GM19238 (cell line): ENCODE data around the gene MRPL38.
"Not testable (repeated sequence)": the region's sequence is repeated elsewhere in the genome, so short reads cannot be mapped to it uniquely, and the experiment has no call there.

ENCODE experiments used
- DNase-seq: peaks from one replicate; pipeline ENCODE4 v3.0.0; 2011; ENCODE audit warnings: low spot score; ENCODE audit not compliant: insufficient read length

MRPL38 gene

GRCh38 chr17:75876938-75877751 is 27.5 kb downstream of the MRPL38 start:
- no peak for DNase-seq

DNA sequence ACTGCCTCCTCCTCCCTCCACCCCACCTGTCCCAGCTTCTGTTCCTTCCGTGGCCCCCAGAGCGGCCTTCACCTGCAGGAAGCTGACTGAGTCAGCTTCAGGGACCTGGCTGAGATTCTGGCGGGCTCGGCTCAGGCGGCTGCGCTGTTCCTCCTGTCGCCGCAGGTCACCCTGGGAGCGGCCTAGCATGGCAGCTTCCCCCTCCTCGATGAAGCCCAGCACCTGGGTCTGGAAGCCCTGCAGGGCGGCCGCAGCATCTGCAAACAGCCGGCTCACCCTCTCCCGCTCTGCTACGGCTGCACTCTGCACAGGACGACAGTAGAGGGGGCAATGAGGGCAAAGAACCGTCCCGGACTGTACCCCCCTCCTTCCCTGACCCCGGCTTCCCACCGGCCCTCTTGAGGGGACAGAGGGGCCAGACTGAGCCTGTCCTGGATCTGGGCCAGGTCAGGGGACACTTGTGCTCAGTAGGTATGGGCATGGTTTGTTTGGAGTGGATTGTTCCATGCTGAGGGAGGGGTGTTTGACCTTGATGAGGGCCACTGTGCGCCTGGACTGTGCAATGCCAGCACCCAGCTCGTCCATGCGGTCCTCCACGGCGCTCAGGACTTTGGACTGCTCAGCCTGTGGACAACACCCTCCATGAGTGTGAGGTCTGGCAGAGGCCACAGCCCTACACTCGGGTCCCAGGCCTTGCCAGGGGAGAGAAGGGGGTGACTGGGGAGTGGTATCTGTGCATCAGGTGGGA is 28.3 kb downstream of the MRPL38 start:
- peak; percentile 71 for DNase-seq

DNA sequence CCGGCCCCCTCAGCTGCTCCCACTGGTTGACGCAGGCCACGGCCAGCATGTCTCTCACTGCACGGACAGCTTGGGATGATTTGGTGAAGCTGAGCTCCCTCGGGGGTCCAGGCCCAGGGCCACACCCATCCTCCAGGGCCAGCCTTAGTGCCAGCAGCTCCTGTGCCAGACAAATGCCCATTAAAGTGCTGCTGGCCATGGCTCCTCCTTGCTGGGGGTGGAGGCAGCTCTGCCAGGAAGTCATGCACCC is 28.8 kb downstream of the MRPL38 start:
- no peak for DNase-seq

GRCh38 chr17:75875182-75875939 is 29.3 kb downstream of the MRPL38 start:
- no peak for DNase-seq

GRCh38 chr17:75874323-75875181 is 30.1 kb downstream of the MRPL38 start:
- DNase-seq, result no peak

GRCh38 chr17:75873587-75874322 is 30.9 kb downstream of the MRPL38 start:
- no peak for DNase-seq

DNA sequence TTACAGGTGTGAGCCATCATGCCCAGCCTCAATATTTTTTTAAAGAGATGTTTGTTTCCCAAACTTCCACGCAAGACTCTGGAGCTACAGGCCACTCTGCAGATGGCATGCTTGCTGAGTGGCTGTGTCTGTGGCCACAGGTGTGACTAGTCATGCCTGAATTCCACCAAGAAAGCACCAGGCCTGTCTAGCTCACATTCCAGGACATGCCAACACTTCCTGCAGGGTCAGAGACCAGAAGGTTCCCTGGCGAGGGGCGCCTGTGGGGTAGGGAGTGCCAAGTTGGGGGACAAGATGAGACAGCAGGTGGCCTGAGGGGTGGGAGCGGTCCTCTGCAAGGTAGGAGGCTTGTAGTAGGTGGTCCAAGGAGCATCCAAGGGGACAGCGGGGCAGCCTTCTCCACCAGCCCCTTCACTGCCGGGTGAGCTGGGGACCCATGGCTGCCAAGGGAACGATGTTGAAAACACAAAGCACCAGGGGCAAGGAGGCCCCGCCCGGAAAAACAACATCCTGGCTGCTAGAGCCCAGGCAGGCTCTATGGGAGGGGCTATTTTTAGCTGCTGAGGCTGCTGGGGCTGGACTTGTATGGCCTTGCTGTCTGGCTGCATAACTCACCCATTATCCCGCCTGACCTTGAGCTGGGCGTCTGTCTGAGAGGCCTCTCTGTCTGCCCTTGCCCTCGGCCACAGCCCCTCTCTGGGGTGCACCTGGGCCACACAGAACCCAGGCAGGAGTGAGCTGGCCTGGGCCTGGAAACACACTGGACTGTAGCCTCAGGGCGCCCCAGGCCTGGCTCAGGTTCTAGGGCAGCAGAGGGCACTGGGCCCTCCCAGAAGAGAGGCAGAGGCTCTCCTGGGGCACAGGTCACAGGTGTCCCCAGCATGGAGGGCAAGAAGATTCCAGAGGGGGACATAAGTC is 32.0 kb downstream of the MRPL38 start:
- DNase-seq, result no peak

- not testable (repeated sequence) for DNase-seq
These were observed 34.5 kb downstream of the MRPL38 start for GRCh38 chr17:75870228-75870627.

- no peak for DNase-seq
These were observed 35.2 kb downstream of the MRPL38 start for GRCh38 chr17:75869282-75870141.

- not testable (repeated sequence) for DNase-seq
These were observed 35.9 kb downstream of the MRPL38 start for GRCh38 chr17:75868730-75869281.

- DNase-seq, result not testable (repeated sequence)
These were observed 39.1 kb downstream of the MRPL38 start for GRCh38 chr17:75865404-75866188.

GRCh38 chr17:75864887-75865286 is 39.8 kb downstream of the MRPL38 start:
- not testable (repeated sequence) for DNase-seq

DNA sequence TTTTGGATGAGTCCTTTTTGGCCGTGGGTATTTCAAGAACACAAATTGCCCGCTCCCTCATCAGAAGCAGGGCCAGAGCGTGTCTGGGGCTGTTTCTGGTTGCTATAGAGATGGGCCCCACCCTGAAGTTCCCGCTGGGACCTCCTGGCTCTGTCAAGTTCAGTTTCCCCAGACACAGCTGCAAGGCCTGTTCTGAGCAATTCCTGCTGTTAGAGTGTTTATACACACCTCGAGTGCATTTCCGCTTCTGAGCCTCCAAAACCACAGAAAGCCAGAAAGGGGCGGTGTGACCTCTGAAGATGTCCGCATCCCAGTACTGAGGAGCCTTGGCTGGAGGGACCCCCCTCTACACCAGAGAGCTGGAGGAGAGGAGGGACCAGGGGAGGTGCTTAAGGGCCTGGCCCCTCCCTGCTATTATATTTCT is 40.2 kb downstream of the MRPL38 start:
- DNase-seq, result peak; percentile 89

DNA sequence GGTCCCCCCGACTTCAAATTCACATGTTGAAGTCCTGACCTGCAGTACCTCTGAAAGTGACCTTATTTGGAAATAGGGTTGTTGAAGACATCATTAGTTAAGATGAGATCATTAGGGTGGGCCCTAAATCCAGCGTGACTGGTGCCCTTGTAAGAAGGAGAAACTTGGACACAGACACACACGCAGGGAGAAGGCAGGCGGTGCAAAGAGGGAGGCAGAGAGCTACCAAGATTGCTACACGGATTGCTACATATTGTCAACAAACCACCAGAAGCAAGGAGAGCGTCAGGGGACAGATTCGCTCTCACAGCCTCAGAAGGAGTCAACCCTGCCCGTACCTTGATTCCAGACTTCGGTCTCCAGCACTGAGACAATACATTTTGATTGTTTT is 42.8 kb downstream of the MRPL38 start:
- DNase-seq, result no peak

DNA sequence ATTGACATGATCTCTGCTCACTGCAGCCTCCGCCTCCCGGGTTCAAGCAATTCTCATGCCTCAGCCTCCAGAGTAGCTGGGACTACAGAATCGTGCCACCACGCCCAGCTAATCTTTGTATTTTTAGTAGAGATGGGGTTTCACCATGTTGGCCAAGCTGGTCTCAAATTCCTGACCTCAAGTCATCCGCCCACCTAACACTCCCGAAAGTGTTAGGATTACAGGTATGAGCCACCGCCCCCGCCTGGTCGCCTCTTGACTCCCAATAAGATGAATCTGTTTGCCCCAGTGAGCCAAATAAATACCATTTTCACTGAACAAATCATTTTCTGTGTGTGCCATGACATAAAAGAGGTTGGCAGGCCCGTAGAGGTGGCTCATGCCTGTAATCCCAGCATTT is 45.3 kb downstream of the MRPL38 start:
- not testable (repeated sequence) for DNase-seq

DNA sequence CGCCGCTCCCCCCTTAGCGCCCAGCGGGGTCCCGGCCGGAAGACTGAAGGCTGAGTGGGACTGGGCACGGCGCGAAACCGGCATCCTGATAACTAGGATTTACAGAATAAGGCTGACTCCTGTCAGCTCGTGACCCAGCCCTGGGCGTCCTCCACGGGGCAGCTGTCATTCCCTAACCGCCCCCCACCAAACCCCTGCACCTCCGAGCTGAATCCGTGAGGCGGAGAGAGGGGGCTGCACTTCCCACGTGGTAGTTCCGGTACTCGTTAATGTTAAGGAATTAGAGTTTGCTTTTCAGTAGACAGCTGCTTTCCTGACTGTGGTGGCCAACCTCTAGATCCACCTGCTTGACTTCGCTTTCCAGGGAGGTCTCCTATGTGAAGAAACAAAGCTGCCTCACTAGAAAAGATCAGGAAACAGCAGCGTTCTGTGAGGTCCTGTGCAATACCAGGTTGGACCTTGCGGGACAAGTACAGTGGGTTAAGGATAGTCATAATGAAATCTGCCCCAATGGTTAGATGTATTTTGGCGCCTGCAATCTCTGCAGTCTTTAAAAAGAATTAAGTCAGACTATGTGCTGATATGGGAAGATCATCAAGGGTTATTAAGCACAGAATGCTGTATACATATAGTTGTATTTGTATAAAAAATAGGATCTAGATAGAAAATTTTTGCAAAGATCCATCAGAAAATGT is 48.5 kb downstream of the MRPL38 start:
- DNase-seq, result no peak
